CD14-positive monocyte (primary cell): ENCODE measurements around the gene HTR6. TPM values are rescaled to one million over a fixed set of nuclear protein-coding genes. Genes with fewer than 3 reads are reported as not detected.

Source experiments
- DNase-seq, 3 donors: peaks; one replicate each; pipeline ENCODE4 v3.0.0-alpha.2; 2011 to 2022
- H2AFZ ChIP-seq: 2 replicates; pipeline ENCODE4 v1.6.0; 2012; ENCODE audit warnings: mild to moderate bottlenecking, low read depth, low read length, inconsistent platforms; ENCODE audit not compliant: insufficient read depth, poor library complexity, severe bottlenecking
- H3K27ac ChIP-seq, 2 donors: 1 replicate in 1 of 2; 2 replicates in 1 of 2; pipeline ENCODE4 v1.5.1; 2012 to 2013; ENCODE audit warnings: low read length in 2 of 2, control low read depth in 1 of 2, inconsistent platforms in 1 of 2, low read depth in 1 of 2, mild to moderate bottlenecking in 1 of 2
- H3K27me3 ChIP-seq, 2 donors: one replicate each; pipeline versions ENCODE4 v1.6.0 to v1.6.1; 2011 to 2013; ENCODE audit warnings: low read length in 2 of 2; ENCODE audit not compliant: control insufficient read depth in 2 of 2, insufficient read depth in 2 of 2
- H3K36me3 ChIP-seq, 2 donors: replicated peaks in 1 of 2; 1 replicate in 1 of 2; 2 replicates in 1 of 2; pipeline versions ENCODE4 v1.5.1 to v1.6.1; 2012 to 2013; ENCODE audit warnings: low read length in 2 of 2, control low read depth in 1 of 2, inconsistent platforms in 1 of 2, mild to moderate bottlenecking in 1 of 2; ENCODE audit not compliant: insufficient read depth in 2 of 2, control insufficient read depth in 1 of 2
- H3K4me1 ChIP-seq, 2 donors: 1 replicate in 1 of 2; 2 replicates in 1 of 2; pipeline versions ENCODE4 v1.5.1 to v1.6.1; 2012 to 2013; ENCODE audit warnings: low read length in 2 of 2, control low read depth in 1 of 2, inconsistent platforms in 1 of 2, mild to moderate bottlenecking in 1 of 2, moderate library complexity in 1 of 2; ENCODE audit not compliant: insufficient read depth in 2 of 2, control insufficient read depth in 1 of 2
- H3K4me2 ChIP-seq: replicated peaks from 2 replicates; pipeline ENCODE3; 2012; ENCODE audit warnings: low read length, moderate library complexity, mild to moderate bottlenecking; ENCODE audit not compliant: poor library complexity, severe bottlenecking; ENCODE audit errors: extremely low read depth
- H3K4me3 ChIP-seq, 3 experiments: fragments of 200-600 bp in 1 of 3; sonication (generic) in 1 of 3; replicated peaks in 1 of 3; 1 replicate in 2 of 3; 2 replicates in 1 of 3; pipeline ENCODE4 v1.5.1; 2011 to 2013; ENCODE audit warnings: low read length in 3 of 3, mild to moderate bottlenecking in 3 of 3, control low read depth in 2 of 3, low read depth in 2 of 3, inconsistent platforms in 1 of 3, moderate library complexity in 1 of 3
- H3K79me2 ChIP-seq: 2 replicates; pipeline ENCODE4 v1.6.0; 2012; ENCODE audit warnings: mild to moderate bottlenecking, control low read depth, inconsistent platforms, low read length, moderate library complexity; ENCODE audit not compliant: insufficient read depth
- H3K9ac ChIP-seq: 2 replicates; pipeline ENCODE4 v1.6.0; 2017; ENCODE audit warnings: low read length, mild to moderate bottlenecking; ENCODE audit not compliant: insufficient read depth, poor library complexity, severe bottlenecking
- H3K9me3 ChIP-seq, 2 donors: replicated peaks in 1 of 2; 1 replicate in 1 of 2; 2 replicates in 1 of 2; pipeline versions ENCODE4 v1.5.1 to v1.6.1; 2012 to 2013; ENCODE audit warnings: low read length in 2 of 2, control low read depth in 1 of 2; ENCODE audit not compliant: control insufficient read depth in 1 of 2, insufficient read depth in 1 of 2
- H4K20me1 ChIP-seq: 2 replicates; pipeline ENCODE4 v1.6.0; 2012; ENCODE audit warnings: mild to moderate bottlenecking, low read length, control low read depth, moderate library complexity; ENCODE audit not compliant: insufficient read depth
- H3K27ac Mint-ChIP-seq, 7 donors: one replicate each; pipeline ENCODE4 v1.8.0; 2020; ENCODE audit warnings: mild to moderate bottlenecking in 7 of 7, mixed read lengths in 7 of 7, moderate library complexity in 6 of 7, inconsistent platforms in 2 of 7
- H3K27me3 Mint-ChIP-seq, 3 donors: one replicate each; pipeline ENCODE4 v1.8.0; 2021 to 2022; ENCODE audit warnings: low read depth in 3 of 3, mild to moderate bottlenecking in 3 of 3, mixed read lengths in 3 of 3, moderate library complexity in 3 of 3, inconsistent platforms in 1 of 3
- H3K36me3 Mint-ChIP-seq, 2 donors: one replicate each; pipeline ENCODE4 v1.8.0; 2020; ENCODE audit warnings: mixed read lengths in 2 of 2, inconsistent platforms in 1 of 2, mild to moderate bottlenecking in 1 of 2
- H3K4me1 Mint-ChIP-seq: one replicate; pipeline ENCODE4 v1.8.0; 2020; ENCODE audit warnings: mild to moderate bottlenecking, mixed read lengths
- H3K4me3 Mint-ChIP-seq, 2 donors: one replicate each; pipeline ENCODE4 v1.8.0; 2020; ENCODE audit warnings: mild to moderate bottlenecking in 2 of 2, mixed read lengths in 2 of 2, moderate library complexity in 1 of 2
- H3K9me3 Mint-ChIP-seq, 7 donors: one replicate each; pipeline ENCODE4 v1.8.0; 2020 to 2022; ENCODE audit warnings: mixed read lengths in 7 of 7, mild to moderate bottlenecking in 6 of 7, moderate library complexity in 6 of 7, inconsistent platforms in 2 of 7
- CTCF ChIP-seq: fragments of 200-600 bp; IDR thresholded peaks from one replicate; pipeline ENCODE4 v1.8.0; 2022; ENCODE audit warnings: antibody characterized with exemption, mild to moderate bottlenecking
- WGBS: methylation state at CpG from one replicate; pipeline ENCODE4 v1.1.5; 2013; ENCODE audit warnings: missing lambda C conversion rate; ENCODE audit not compliant: insufficient coverage; 5-methylcytosine and 5-hydroxymethylcytosine counted together
- intact Hi-C, 2 donors: fragments of 100-400 bp; cut with micrococcal nuclease; formaldehyde crosslinking; loops; one replicate each; pipeline versions ENCODE4 v1.15.0 to v1.15.1; 2023
- polyA plus RNA-seq, 3 donors: library from polyadenylated mRNA; depleted of rRNA in 1 of 3; unstranded in 2 of 3; stranded (reverse) in 1 of 3; fragments of 300-500 nt in 2 of 3; fragments of >200 nt in 1 of 3; fragmentation: Illumina TruSeq in 2 of 3; gene quantifications; 1 replicate in 2 of 3; 2 replicates in 1 of 3; pipeline ENCODE4 v1.2.3, GENCODE V29; 2012 to 2021

HTR6 gene
- polyA plus RNA-seq, 3 donors: not detected

GRCh38 chr1:19625291-19625937 is 39.3 kb upstream of the HTR6 start:
- no peaks in the 10 kb centered on the region for H3K4me1 Mint-ChIP-seq
- Histone ChIP-seq H3K27ac (no peak overlapping the region), H3K4me2 (no peak overlapping the region), H2AFZ (no peak overlapping the region), H3K4me1 (no peaks in the 10 kb centered on the region), H3K36me3 (peaks cover 43 to 86% of the 10 kb centered on the region in 2 donors), H3K79me2 (peaks cover 6% of the 10 kb centered on the region), H4K20me1 (peaks cover 30% of the 10 kb centered on the region), H3K27me3 (no peaks in the 10 kb centered on the region), H3K9ac (no peak overlapping the region), H3K9me3 (no peaks in the 10 kb centered on the region), H3K4me3 (no peak overlapping the region)
- no peaks in the 10 kb centered on the region for H3K27me3 Mint-ChIP-seq
- peaks cover 0 to 2% (median 0%) of the 10 kb centered on the region in 7 donors for H3K9me3 Mint-ChIP-seq
- DNase-seq: no peak
- no peak overlapping the region for H3K4me3 Mint-ChIP-seq
- intact Hi-C loops: no loop called here
- H3K36me3 Mint-ChIP-seq: peaks cover 58 to 71% of the 10 kb centered on the region in 2 donors
- WGBS: 100% methylated on average over 7 of the region's 8 CpGs
- no peak for TF ChIP-seq CTCF
- H3K27ac Mint-ChIP-seq: peak overlapping the region in 1 of 7 donors; percentile 13

GRCh38 chr1:19628879-19629278 is 35.8 kb upstream of the HTR6 start:
- no peak overlapping the region for H3K9ac ChIP-seq
- Mint-ChIP-seq H3K4me1 (no peaks in the 10 kb centered on the region), H3K36me3 (peaks cover 45 to 53% of the 10 kb centered on the region in 2 donors), H3K27ac (peak overlapping the region in 1 of 7 donors; percentile 32), H3K27me3 (no peaks in the 10 kb centered on the region), H3K4me3 (no peak overlapping the region), H3K9me3 (peaks cover 0 to 2% (median 0%) of the 10 kb centered on the region in 7 donors)
- peaks cover 4% of the 10 kb centered on the region for H4K20me1 ChIP-seq
- no peak overlapping the region for H3K4me3 ChIP-seq
- no peak overlapping the region for H3K4me2 ChIP-seq
- peaks cover 37 to 57% of the 10 kb centered on the region in 2 donors for H3K36me3 ChIP-seq
- H3K79me2 ChIP-seq: no peaks in the 10 kb centered on the region
- H3K4me1 ChIP-seq: no peaks in the 10 kb centered on the region
- no peaks in the 10 kb centered on the region for H3K27me3 ChIP-seq
- H3K27ac ChIP-seq: no peak overlapping the region
- no peak overlapping the region for H2AFZ ChIP-seq
- 100% methylated on average over 2 of the region's 3 CpGs for WGBS
- TF ChIP-seq CTCF: no peak
- no peaks in the 10 kb centered on the region for H3K9me3 ChIP-seq
- DNase-seq: no peak
- intact Hi-C loops: no loop called here
